ENCODE measurements around the gene HSPBP1.

HSPBP1 gene

GRCh38 chr19:55232986-55233385, 46.9 kb downstream of the HSPBP1 start:
- intact Hi-C loops (cut with micrococcal nuclease): no loop called here
- H3K27me3 Mint-ChIP-seq: no peaks in the 10 kb centered on the region
- H3K9me3 Mint-ChIP-seq: no peaks in the 10 kb centered on the region
- no peak overlapping the region for H3K27ac Mint-ChIP-seq
- H3K4me3 Mint-ChIP-seq: no peak overlapping the region
- peaks cover 99% of the 10 kb centered on the region for H3K36me3 Mint-ChIP-seq (ENCODE audit: low read depth)
- peaks cover 6% of the 10 kb centered on the region for H3K4me1 Mint-ChIP-seq (ENCODE audit: low read depth)

GRCh38 chr19:55232286-55232602, 47.7 kb downstream of the HSPBP1 start:
- no peaks in the 10 kb centered on the region for H3K9me3 Mint-ChIP-seq
- no peak overlapping the region for H3K27ac Mint-ChIP-seq
- intact Hi-C loops (cut with micrococcal nuclease): no loop called here
- H3K4me1 Mint-ChIP-seq (ENCODE audit: low read depth): peaks cover 7% of the 10 kb centered on the region
- peaks cover 99% of the 10 kb centered on the region for H3K36me3 Mint-ChIP-seq (ENCODE audit: low read depth)
- H3K27me3 Mint-ChIP-seq: no peaks in the 10 kb centered on the region
- no peak overlapping the region for H3K4me3 Mint-ChIP-seq

- no peak overlapping the region for H3K27ac Mint-ChIP-seq
- intact Hi-C loops (cut with micrococcal nuclease): no loop called here
- H3K4me3 Mint-ChIP-seq: no peak overlapping the region
- H3K9me3 Mint-ChIP-seq: no peaks in the 10 kb centered on the region
- no peaks in the 10 kb centered on the region for H3K27me3 Mint-ChIP-seq
- peaks cover 99% of the 10 kb centered on the region for H3K36me3 Mint-ChIP-seq (ENCODE audit: low read depth)
- peaks cover 13% of the 10 kb centered on the region for H3K4me1 Mint-ChIP-seq (ENCODE audit: low read depth)
Observed at GRCh38 chr19:55231391-55232285, 48.3 kb downstream of the HSPBP1 start.

GRCh38 chr19:55230780-55231179, 49.1 kb downstream of the HSPBP1 start:
- Mint-ChIP-seq H3K9me3 (no peaks in the 10 kb centered on the region), H3K36me3 (ENCODE audit: low read depth) (peaks cover 99% of the 10 kb centered on the region), H3K4me1 (ENCODE audit: low read depth) (peaks cover 14% of the 10 kb centered on the region), H3K4me3 (no peak overlapping the region), H3K27me3 (no peaks in the 10 kb centered on the region), H3K27ac (no peak overlapping the region)
- intact Hi-C loops (cut with micrococcal nuclease): no loop called here

GRCh38 chr19:55230329-55230728, 49.6 kb downstream of the HSPBP1 start:
- H3K36me3 Mint-ChIP-seq (ENCODE audit: low read depth): peaks cover 99% of the 10 kb centered on the region
- intact Hi-C loops (cut with micrococcal nuclease): no loop called here
- peaks cover 14% of the 10 kb centered on the region for H3K4me1 Mint-ChIP-seq (ENCODE audit: low read depth)
- H3K27ac Mint-ChIP-seq: no peak overlapping the region
- no peaks in the 10 kb centered on the region for H3K27me3 Mint-ChIP-seq
- H3K9me3 Mint-ChIP-seq: no peaks in the 10 kb centered on the region
- no peak overlapping the region for H3K4me3 Mint-ChIP-seq

GRCh38 chr19:55229789-55230182, 50.1 kb downstream of the HSPBP1 start:
- intact Hi-C loops (cut with micrococcal nuclease): no loop called here
- H3K27me3 Mint-ChIP-seq: no peaks in the 10 kb centered on the region
- H3K27ac Mint-ChIP-seq: no peak overlapping the region
- peaks cover 14% of the 10 kb centered on the region for H3K4me1 Mint-ChIP-seq (ENCODE audit: low read depth)
- no peaks in the 10 kb centered on the region for H3K9me3 Mint-ChIP-seq
- H3K36me3 Mint-ChIP-seq (ENCODE audit: low read depth): peaks cover 99% of the 10 kb centered on the region
- H3K4me3 Mint-ChIP-seq: no peak overlapping the region

- peaks cover 14% of the 10 kb centered on the region for H3K4me1 Mint-ChIP-seq (ENCODE audit: low read depth)
- no peak overlapping the region for H3K4me3 Mint-ChIP-seq
- H3K27ac Mint-ChIP-seq: no peak overlapping the region
- H3K9me3 Mint-ChIP-seq: no peaks in the 10 kb centered on the region
- peaks cover 99% of the 10 kb centered on the region for H3K36me3 Mint-ChIP-seq (ENCODE audit: low read depth)
- intact Hi-C loops (cut with micrococcal nuclease): no loop called here
- H3K27me3 Mint-ChIP-seq: no peaks in the 10 kb centered on the region
Observed at GRCh38 chr19:55229145-55229788, 50.6 kb downstream of the HSPBP1 start.

GRCh38 chr19:55228403-55229031, 51.4 kb downstream of the HSPBP1 start, which contains the start of gene TMEM86B:
TSS of gene TMEM86B (minus strand) at chr19:55228763. CDS start at chr19:55228741, 22 bp downstream.
- H3K9me3 Mint-ChIP-seq: no peaks in the 10 kb centered on the region
- H3K4me3 Mint-ChIP-seq: no peak within 1 kb of the TSS
- H3K36me3 Mint-ChIP-seq (ENCODE audit: low read depth): peaks cover 99% of the 10 kb centered on the region
- no peaks in the 10 kb centered on the region for H3K27me3 Mint-ChIP-seq
- H3K27ac Mint-ChIP-seq: no peak within 1 kb of the TSS
- intact Hi-C loops (cut with micrococcal nuclease): no loop called here
- peaks cover 14% of the 10 kb centered on the region for H3K4me1 Mint-ChIP-seq (ENCODE audit: low read depth)

- intact Hi-C loops (cut with micrococcal nuclease): no loop called here
- peaks cover 98% of the 10 kb centered on the region for H3K36me3 Mint-ChIP-seq (ENCODE audit: low read depth)
Observed at GRCh38 chr19:55228015-55228391, 51.9 kb downstream of the HSPBP1 start.

GRCh38 chr19:55227241-55228014, 52.5 kb downstream of the HSPBP1 start:
- no peak overlapping the region for H3K27ac Mint-ChIP-seq
- intact Hi-C loops (cut with micrococcal nuclease): no loop called here

More at GRCh38 chr19:55228015-55228391, 51.9 kb downstream of the HSPBP1 start:
- H3K9me3 Mint-ChIP-seq: no peaks in the 10 kb centered on the region
- no peak overlapping the region for H3K27ac Mint-ChIP-seq
- H3K4me3 Mint-ChIP-seq: no peak overlapping the region
- H3K4me1 Mint-ChIP-seq (ENCODE audit: low read depth): peaks cover 14% of the 10 kb centered on the region
- no peaks in the 10 kb centered on the region for H3K27me3 Mint-ChIP-seq

GRCh38 chr19:55226788-55227187, 53.1 kb downstream of the HSPBP1 start:
- no peak overlapping the region for H3K27ac Mint-ChIP-seq
- H3K36me3 Mint-ChIP-seq (ENCODE audit: low read depth): peaks cover 86% of the 10 kb centered on the region

More at GRCh38 chr19:55227241-55228014, 52.5 kb downstream of the HSPBP1 start:
- Mint-ChIP-seq H3K4me3 (no peak overlapping the region), H3K27me3 (no peaks in the 10 kb centered on the region), H3K36me3 (ENCODE audit: low read depth) (peaks cover 93% of the 10 kb centered on the region), H3K9me3 (no peaks in the 10 kb centered on the region), H3K4me1 (ENCODE audit: low read depth) (peaks cover 14% of the 10 kb centered on the region)

GRCh38 chr19:55226273-55226672, 53.6 kb downstream of the HSPBP1 start:
- Mint-ChIP-seq H3K36me3 (ENCODE audit: low read depth) (peaks cover 85% of the 10 kb centered on the region), H3K27me3 (no peaks in the 10 kb centered on the region), H3K9me3 (peaks cover 2% of the 10 kb centered on the region), H3K27ac (no peak overlapping the region), H3K4me1 (ENCODE audit: low read depth) (peaks cover 9% of the 10 kb centered on the region), H3K4me3 (no peak overlapping the region)
- intact Hi-C loops (cut with micrococcal nuclease): no loop called here

More at GRCh38 chr19:55226788-55227187, 53.1 kb downstream of the HSPBP1 start:
- intact Hi-C loops (cut with micrococcal nuclease): no loop called here
- H3K4me3 Mint-ChIP-seq: no peak overlapping the region
- H3K4me1 Mint-ChIP-seq (ENCODE audit: low read depth): peaks cover 9% of the 10 kb centered on the region
- H3K9me3 Mint-ChIP-seq: no peaks in the 10 kb centered on the region
- H3K27me3 Mint-ChIP-seq: no peaks in the 10 kb centered on the region

GRCh38 chr19:55225415-55225958, 54.4 kb downstream of the HSPBP1 start:
- H3K4me1 Mint-ChIP-seq (ENCODE audit: low read depth): peaks cover 9% of the 10 kb centered on the region
- no peak overlapping the region for H3K4me3 Mint-ChIP-seq
- H3K27me3 Mint-ChIP-seq: no peaks in the 10 kb centered on the region
- intact Hi-C loops (cut with micrococcal nuclease): no loop called here
- peaks cover 10% of the 10 kb centered on the region for H3K9me3 Mint-ChIP-seq
- peaks cover 85% of the 10 kb centered on the region for H3K36me3 Mint-ChIP-seq (ENCODE audit: low read depth)
- no peak overlapping the region for H3K27ac Mint-ChIP-seq
